Neutrophil (primary cell): Measurements from ENCODE around the gene NT5C3B.

Experiments used
- H3K27ac ChIP-seq: fragments of 200-600 bp; sonication (generic); 2 replicates; pipeline ENCODE4 v1.5.1; 2016; ENCODE audit warnings: mild to moderate bottlenecking, moderate library complexity
- H3K27me3 ChIP-seq: fragments of 200-600 bp; sonication (generic); 2 replicates; pipeline ENCODE4 v1.6.0; 2016; ENCODE audit warnings: mild to moderate bottlenecking
- H3K36me3 ChIP-seq: fragments of 200-600 bp; sonication (generic); 2 replicates; pipeline ENCODE4 v1.5.1; 2017
- H3K4me1 ChIP-seq, 2 experiments: fragments of 200-600 bp in 1 of 2; sonication (generic) in 1 of 2; 1 replicate in 1 of 2; 2 replicates in 1 of 2; pipeline versions ENCODE4 v1.5.1 to v1.6.1; 2013 to 2016; ENCODE audit warnings: low read depth in 1 of 2, low read length in 1 of 2, mild to moderate bottlenecking in 1 of 2, moderate library complexity in 1 of 2; ENCODE audit not compliant: control insufficient read depth in 1 of 2, insufficient read depth in 1 of 2
- H3K4me3 ChIP-seq, 2 experiments: fragments of 200-600 bp in 1 of 2; sonication (generic) in 1 of 2; 1 replicate in 1 of 2; 2 replicates in 1 of 2; pipeline ENCODE4 v1.5.1; 2013 to 2016; ENCODE audit warnings: low read depth in 1 of 2, low read length in 1 of 2, mild to moderate bottlenecking in 1 of 2, moderate library complexity in 1 of 2
- H3K9me3 ChIP-seq: fragments of 200-600 bp; sonication (generic); 2 replicates; pipeline ENCODE4 v1.5.1; 2016
- TF ChIP-seq, protein P1 (sequence below): fragments of 200-600 bp; sonication (generic); IDR thresholded peaks from 2 replicates; pipeline ENCODE4 v1.5.1; 2016; ENCODE audit warnings: antibody characterized with exemption

The NT5C3B gene

DNA sequence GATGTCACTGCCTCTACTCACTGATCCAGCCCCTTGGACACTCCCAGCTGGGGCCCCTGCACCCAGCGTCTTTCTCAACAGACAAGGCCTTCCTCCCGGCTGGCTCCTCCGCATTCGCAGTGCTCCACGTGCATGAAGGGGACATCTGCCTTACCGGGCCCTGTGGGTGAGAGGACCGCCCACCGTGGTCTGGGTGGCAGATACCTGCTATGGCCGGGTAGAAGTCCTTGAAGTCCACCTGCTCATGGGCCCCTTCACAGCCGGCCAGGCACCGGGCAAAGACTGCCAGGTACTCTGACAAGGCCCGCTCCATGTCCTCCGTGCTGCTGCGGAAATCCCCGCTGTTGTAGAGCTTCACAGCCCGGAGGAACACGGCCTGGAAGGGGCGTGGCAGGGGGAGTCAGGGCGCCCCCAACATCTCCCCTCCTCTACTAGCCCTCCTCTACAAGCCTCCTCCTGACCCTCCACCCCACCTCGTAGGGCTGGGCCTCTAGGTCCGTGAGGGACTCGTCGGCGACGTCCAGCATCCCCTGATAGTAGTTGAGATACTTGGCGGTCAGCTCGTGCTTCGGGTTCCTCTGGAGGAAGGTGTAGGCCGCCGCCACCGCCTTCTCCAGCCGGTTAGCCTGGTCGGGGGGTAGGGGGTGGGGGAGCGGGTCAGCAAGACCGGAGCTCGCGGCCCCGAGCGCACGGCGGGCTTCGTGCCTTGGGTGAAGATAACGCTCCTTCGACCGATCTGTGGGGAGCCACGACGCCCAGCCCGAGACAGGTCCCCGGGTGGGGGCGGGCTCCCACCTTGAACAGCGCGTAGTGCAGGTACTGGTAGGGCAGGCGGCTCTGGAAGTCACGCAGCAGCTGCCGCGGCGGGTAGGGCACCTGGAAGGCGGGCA is 25.1 kb downstream of the NT5C3B start:
- Histone ChIP-seq H3K4me3 (peak overlapping the region; percentile 47 to 53), H3K27ac (no peak overlapping the region), H3K9me3 (no peaks in the 10 kb centered on the region)

DNA sequence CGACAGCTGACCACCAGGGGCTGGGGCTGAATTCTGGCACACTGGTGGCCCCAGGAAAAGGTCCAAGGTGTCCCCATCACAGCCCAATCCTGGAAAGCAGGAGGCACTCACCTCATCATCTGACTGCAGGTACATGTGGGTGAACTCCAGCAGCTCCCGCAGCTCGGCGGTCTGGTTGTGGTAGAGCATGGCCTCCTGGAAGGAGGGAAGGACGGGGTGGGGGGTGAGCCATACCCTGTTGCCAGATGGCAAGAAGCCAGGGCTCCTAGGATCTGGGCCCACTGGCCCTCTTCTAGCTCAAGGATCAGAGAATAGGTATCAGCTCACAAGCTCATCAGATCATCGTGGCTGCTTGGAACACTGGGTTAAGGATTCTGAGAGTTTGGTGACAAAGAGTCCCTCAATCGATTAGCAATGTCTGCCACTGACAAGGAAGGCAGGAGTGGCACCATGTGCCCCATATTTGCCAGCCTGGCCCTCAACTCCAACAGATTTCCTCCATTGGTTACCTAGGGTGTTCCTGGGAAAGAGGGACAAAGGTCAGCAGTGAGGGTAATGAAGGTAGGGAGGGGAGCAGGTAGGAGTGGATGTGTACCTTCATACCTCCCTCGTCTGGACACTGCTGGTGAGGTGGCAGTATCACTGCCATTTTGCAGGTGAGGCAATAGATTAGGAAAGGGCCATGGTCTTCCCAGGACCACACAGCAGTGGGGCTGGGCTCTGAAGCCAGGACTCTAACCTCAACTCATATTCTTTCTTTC is 29.2 kb downstream of the NT5C3B start:
- TF ChIP-seq, protein P1, sequence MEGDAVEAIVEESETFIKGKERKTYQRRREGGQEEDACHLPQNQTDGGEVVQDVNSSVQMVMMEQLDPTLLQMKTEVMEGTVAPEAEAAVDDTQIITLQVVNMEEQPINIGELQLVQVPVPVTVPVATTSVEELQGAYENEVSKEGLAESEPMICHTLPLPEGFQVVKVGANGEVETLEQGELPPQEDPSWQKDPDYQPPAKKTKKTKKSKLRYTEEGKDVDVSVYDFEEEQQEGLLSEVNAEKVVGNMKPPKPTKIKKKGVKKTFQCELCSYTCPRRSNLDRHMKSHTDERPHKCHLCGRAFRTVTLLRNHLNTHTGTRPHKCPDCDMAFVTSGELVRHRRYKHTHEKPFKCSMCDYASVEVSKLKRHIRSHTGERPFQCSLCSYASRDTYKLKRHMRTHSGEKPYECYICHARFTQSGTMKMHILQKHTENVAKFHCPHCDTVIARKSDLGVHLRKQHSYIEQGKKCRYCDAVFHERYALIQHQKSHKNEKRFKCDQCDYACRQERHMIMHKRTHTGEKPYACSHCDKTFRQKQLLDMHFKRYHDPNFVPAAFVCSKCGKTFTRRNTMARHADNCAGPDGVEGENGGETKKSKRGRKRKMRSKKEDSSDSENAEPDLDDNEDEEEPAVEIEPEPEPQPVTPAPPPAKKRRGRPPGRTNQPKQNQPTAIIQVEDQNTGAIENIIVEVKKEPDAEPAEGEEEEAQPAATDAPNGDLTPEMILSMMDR = no peak
- Histone ChIP-seq H3K27me3 (peaks cover 36% of the 10 kb centered on the region), H3K4me1 (peaks cover 10 to 11% of the 10 kb centered on the region in 2 experiments), H3K4me3 (no peak overlapping the region), H3K9me3 (no peaks in the 10 kb centered on the region), H3K27ac (no peak overlapping the region), H3K36me3 (no peaks in the 10 kb centered on the region)

More for the DNA sequence above, 25.1 kb downstream of the NT5C3B start:
- peaks cover 69% of the 10 kb centered on the region for H3K27me3 ChIP-seq
- H3K36me3 ChIP-seq = no peaks in the 10 kb centered on the region
- TF ChIP-seq, protein P1 = no peak
- H3K4me1 ChIP-seq = peaks cover 15 to 18% of the 10 kb centered on the region in 2 experiments

DNA sequence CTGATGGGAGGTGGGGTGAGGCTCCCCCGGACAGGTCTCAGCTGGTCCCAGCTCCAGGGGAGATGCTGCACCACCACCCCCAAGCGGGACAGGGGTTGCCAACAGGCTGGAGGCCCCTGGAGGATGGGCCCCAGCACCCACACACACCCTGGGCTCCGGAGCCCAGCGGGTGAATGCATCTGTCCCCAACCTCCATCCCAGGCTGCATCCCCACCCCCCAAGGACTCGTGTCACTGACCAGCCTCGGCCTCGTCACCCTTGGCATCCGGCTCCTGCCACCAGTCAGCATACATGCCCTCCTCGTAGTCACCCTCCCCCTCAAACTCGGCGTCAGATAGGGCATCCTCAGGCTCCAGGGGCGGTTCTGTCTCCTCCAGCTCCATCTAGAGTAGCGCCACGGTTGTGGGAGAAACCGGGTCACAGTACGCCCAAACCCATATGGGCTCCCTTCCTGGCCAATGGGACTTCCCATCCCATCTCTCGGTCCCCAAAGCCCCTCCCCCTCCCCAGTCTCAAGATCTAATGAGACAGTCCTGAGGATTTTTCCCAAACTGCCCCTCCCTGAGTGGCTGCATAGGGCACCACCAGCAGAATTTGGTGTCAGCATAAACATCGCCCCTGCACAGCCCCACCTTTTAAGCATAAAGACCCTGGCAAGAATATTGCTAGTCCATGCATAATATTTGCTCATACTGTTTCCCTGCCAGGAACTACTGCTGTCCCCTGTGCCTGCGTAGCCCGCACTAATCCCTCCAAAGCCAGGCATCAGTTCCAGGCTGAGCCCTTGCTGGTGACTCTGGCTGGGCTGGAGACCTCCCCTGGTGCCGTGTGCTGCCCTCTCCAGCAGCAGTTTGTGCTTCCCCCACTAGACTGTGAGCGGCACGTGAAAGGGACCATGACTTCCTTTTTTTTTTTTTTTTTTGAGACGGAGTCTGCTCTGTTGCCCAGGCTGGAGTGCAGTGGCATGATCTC is 32.7 kb downstream of the NT5C3B start:
- Histone ChIP-seq H3K27ac (no peak overlapping the region), H3K9me3 (no peaks in the 10 kb centered on the region), H3K27me3 (peaks cover under 1% of the 10 kb centered on the region), H3K36me3 (no peaks in the 10 kb centered on the region), H3K4me3 (no peak overlapping the region), H3K4me1 (no peaks in the 10 kb centered on the region)
- TF ChIP-seq, protein P1 = no peak

DNA sequence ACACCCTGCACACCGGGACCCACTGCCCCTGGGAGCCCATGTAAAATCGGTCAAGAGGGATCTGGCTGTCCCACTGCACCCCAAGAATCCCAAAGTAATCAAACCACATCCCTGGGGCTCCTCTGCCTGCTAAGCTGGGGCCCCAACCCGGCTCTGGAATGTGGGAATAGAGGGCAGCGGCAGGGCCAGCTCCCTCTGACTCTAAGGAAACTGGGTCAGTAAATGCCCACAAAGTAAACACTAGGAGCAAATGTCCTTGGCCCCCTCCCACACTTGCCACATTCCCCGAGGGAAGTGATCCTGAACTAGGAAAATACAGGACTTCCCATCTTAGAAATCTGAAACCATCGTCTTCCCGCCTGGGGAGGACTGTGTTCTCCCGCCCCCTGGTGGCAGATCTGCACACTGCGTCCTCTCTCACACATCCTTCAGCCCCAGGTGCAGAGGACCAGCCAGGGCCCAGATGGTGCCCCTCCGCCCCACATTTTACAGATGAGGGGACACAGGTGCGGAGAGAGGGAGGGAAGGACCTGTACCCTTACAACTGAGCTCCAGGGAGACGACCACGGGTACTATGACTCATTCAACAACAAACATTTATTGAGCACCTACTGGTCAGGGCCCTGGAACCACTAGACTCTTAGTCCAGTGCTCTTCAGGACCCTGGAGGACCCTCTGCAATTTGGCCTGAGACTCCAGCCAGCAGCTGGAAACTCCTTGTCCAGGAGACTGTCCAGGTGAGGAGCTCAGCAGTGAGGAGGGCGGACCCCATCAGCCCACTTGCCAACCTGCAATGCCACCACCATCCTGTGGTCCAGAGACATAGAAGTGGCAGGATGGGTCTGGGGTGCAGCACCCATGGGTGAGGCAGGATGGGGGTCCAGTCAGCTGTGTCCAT is 34.4 kb downstream of the NT5C3B start:
- Histone ChIP-seq H3K4me1 (no peaks in the 10 kb centered on the region), H3K27me3 (no peaks in the 10 kb centered on the region), H3K9me3 (no peaks in the 10 kb centered on the region), H3K27ac (no peak overlapping the region), H3K4me3 (no peak overlapping the region), H3K36me3 (no peaks in the 10 kb centered on the region)
- TF ChIP-seq, protein P1 = peak; percentile 88
